ENCODE measurements around the gene ARMH1. TPM values are rescaled to one million over a fixed set of nuclear protein-coding genes. Genes with fewer than 3 reads are reported as not detected.

Gene ARMH1
- total RNA-seq = under 0.01 and 0.28 TPM in 2 replicates

GRCh38 chr1:44674113-44675000 is at the start of gene ARMH1, which contains the start of gene TMEM53:
Gene ARMH1, plus strand, starts transcription at chr1:44674714. Its CDS starts 14,984 bp downstream, at chr1:44689698.
Gene TMEM53, minus strand, starts transcription at chr1:44674481. Its CDS starts 90 bp downstream, at chr1:44674391.

GRCh38 chr1:44730741-44731512 is 56.4 kb downstream of the ARMH1 start, which contains the start of gene RNU5D-1:
Gene RNU5D-1, minus strand, starts transcription at chr1:44731170.

GRCh38 chr1:44739307-44740178 is 65.0 kb downstream of the ARMH1 start, which contains the start of gene KIF2C:
Gene KIF2C, plus strand, starts transcription at chr1:44739837. Its CDS starts 96 bp downstream, at chr1:44739933.

Other genes starting within 250 kb of the ARMH1 start
- 2.9 and 3.7 TPM in 2 replicates for gene TMEM53, start 233 bp upstream of the ARMH1 start, total RNA-seq
- gene RNU5D-1, start 56.5 kb downstream of the ARMH1 start, total RNA-seq = not detected in 2 replicates
- 4.8 and 47.9 TPM in 2 replicates for gene KIF2C, start 65.1 kb downstream of the ARMH1 start, total RNA-seq
- gene RPS8, start 100.8 kb downstream of the ARMH1 start, total RNA-seq = 1,775 and 1,841 TPM in 2 replicates
- gene BEST4, start 113.5 kb downstream of the ARMH1 start, total RNA-seq = under 0.01 and 0.28 TPM in 2 replicates
- gene PLK3, start 125.7 kb downstream of the ARMH1 start, total RNA-seq = 28.5 and 36.2 TPM in 2 replicates
- not detected in 2 replicates for gene DYNLT4, start 132.6 kb downstream of the ARMH1 start, total RNA-seq
- gene BTBD19, start 133.8 kb downstream of the ARMH1 start, total RNA-seq = 4.4 and 11.0 TPM in 2 replicates
- gene PTCH2, start 168.5 kb downstream of the ARMH1 start, total RNA-seq = under 0.01 TPM in 2 replicates

All from regular cardiac myocyte (primary cell).